OCI-LY1 (cell line): ENCODE results near the gene PDE6B.

Experiments used
- H2AFZ ChIP-seq: fragments of 200-600 bp; sonication (generic), shearing (Covaris generic); 2 replicates; pipeline ENCODE4 v1.6.0; 2014; ENCODE audit warnings: antibody characterized with exemption, mild to moderate bottlenecking, low read length
- H3F3A ChIP-seq: fragments of 200-600 bp; sonication (generic), shearing (Covaris generic); 2 replicates; pipeline ENCODE4 v1.6.0; 2014; ENCODE audit warnings: mild to moderate bottlenecking, antibody characterized with exemption, low read length, moderate library complexity; ENCODE audit not compliant: insufficient read depth
- H3K27ac ChIP-seq: fragments of 200-600 bp; sonication (generic); 2 replicates; pipeline ENCODE4 v1.5.1; 2014; ENCODE audit warnings: low read length, mixed run types, mild to moderate bottlenecking, low read depth; ENCODE audit not compliant: poor library complexity, severe bottlenecking
- H3K27me3 ChIP-seq: fragments of 200-600 bp; sonication (generic); 2 replicates; pipeline ENCODE4 v1.6.0; 2014; ENCODE audit warnings: antibody characterized with exemption, mild to moderate bottlenecking, low read length, moderate library complexity; ENCODE audit not compliant: insufficient read depth
- H3K36me3 ChIP-seq: fragments of 200-600 bp; sonication (generic); 2 replicates; pipeline ENCODE4 v1.6.1; 2014; ENCODE audit warnings: mild to moderate bottlenecking, antibody characterized with exemption, low read length, moderate library complexity, mixed read lengths; ENCODE audit not compliant: insufficient read depth
- H3K4me1 ChIP-seq: fragments of 200-600 bp; sonication (generic); 2 replicates; pipeline ENCODE4 v1.5.1; 2014; ENCODE audit warnings: mild to moderate bottlenecking, low read length, moderate library complexity; ENCODE audit not compliant: insufficient read depth, severe bottlenecking
- H3K4me2 ChIP-seq: fragments of 200-600 bp; sonication (generic), shearing (Covaris generic); 2 replicates; pipeline ENCODE4 v1.6.1; 2014; ENCODE audit warnings: low read length
- H3K4me3 ChIP-seq: fragments of 200-600 bp; sonication (generic); 2 replicates; pipeline ENCODE4 v1.5.1; 2014; ENCODE audit warnings: low read length, low read depth, mild to moderate bottlenecking, mixed read lengths; ENCODE audit not compliant: poor library complexity, severe bottlenecking
- H3K79me2 ChIP-seq: fragments of 200-600 bp; shearing (Covaris generic); 2 replicates; pipeline ENCODE4 v1.6.1; 2016; ENCODE audit warnings: mixed run types, low read length, mixed read lengths; ENCODE audit not compliant: insufficient read depth
- H3K9ac ChIP-seq: fragments of 200-600 bp; sonication (generic), shearing (Covaris generic); 2 replicates; pipeline ENCODE4 v1.6.1; 2014; ENCODE audit warnings: mild to moderate bottlenecking, low read length, mixed read lengths
- H3K9me2 ChIP-seq: fragments of 200-600 bp; sonication (generic), shearing (Covaris generic); 2 replicates; pipeline ENCODE4 v1.6.1; 2014; ENCODE audit warnings: low read depth, mild to moderate bottlenecking, low read length, mixed read lengths
- H3K9me3 ChIP-seq: fragments of 200-600 bp; shearing (Covaris generic); 2 replicates; pipeline ENCODE4 v1.6.1; 2014; ENCODE audit warnings: low read length, mixed read lengths
- H4K20me1 ChIP-seq: fragments of 200-600 bp; sonication (generic), shearing (Covaris generic); 2 replicates; pipeline ENCODE4 v1.6.0; 2016; ENCODE audit warnings: mild to moderate bottlenecking, low read length; ENCODE audit not compliant: insufficient read depth
- CTCF ChIP-seq: fragments of 200-600 bp; sonication (generic), shearing (Covaris generic); IDR thresholded peaks from 2 replicates; pipeline ENCODE4 v1.5.1; 2017; ENCODE audit warnings: mild to moderate bottlenecking, antibody characterized with exemption, low read length, moderate library complexity, mixed read lengths
- EZH2 ChIP-seq: fragments of 200-600 bp; sonication (generic), shearing (Covaris generic); IDR thresholded peaks from 2 replicates; pipeline ENCODE4 v1.8.0; 2017; ENCODE audit warnings: borderline replicate concordance, mixed run types, mild to moderate bottlenecking, antibody characterized with exemption, low read length, moderate library complexity, mixed read lengths

Gene PDE6B

GRCh38 chr4:616091-616490 is 9.3 kb upstream of the PDE6B start:
- no peak overlapping the region for H2AFZ ChIP-seq
- H3K9ac ChIP-seq, result no peak overlapping the region
- TF ChIP-seq EZH2 (no peak), CTCF (no peak)
- no peaks in the 10 kb centered on the region for H3F3A ChIP-seq
- no peak overlapping the region for H3K4me3 ChIP-seq
- H3K9me2 ChIP-seq, result no peaks in the 10 kb centered on the region
- H3K27me3 ChIP-seq, result no peaks in the 10 kb centered on the region
- H3K36me3 ChIP-seq, result no peaks in the 10 kb centered on the region
- H3K4me2 ChIP-seq, result no peak overlapping the region
- H3K4me1 ChIP-seq, result no peaks in the 10 kb centered on the region
- no peaks in the 10 kb centered on the region for H4K20me1 ChIP-seq
- no peak overlapping the region for H3K27ac ChIP-seq
- H3K79me2 ChIP-seq, result no peaks in the 10 kb centered on the region
- no peaks in the 10 kb centered on the region for H3K9me3 ChIP-seq

DNA sequence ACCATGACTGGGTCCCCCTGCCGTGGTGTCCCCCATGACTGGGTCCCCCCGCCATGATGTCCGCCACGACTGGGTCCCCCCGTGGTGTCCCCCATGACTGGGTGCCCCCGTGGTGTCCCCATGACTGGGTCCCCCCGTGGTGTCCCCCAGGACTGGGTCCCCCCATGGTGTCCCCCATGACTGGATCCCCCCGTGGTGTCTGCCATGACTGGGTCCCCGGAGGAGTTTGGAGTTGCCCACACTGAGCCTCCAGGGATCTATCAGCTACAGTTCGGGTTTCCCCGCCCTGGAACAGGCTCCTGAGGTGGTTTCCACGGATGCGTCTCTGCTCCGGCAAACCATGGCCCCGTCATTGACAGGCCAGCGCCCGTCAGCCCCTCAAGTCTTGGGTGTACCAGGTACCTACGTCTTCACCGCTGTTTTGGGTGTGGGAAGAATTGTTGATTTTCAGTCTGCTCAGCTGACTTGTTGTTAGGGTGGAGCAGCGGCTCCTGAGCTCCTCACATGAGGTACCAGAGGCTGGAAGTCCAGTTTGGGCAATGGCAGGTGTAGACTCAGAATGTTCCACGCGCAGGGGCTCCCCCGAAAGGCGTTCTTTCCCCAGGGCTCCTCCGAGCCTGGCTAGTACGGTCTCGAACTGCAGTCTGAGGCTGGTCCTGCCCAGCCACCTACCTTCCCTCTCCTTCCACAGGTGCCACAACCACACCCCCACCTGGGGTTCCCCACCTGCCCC is 8.3 kb upstream of the PDE6B start:
- H3K4me1 ChIP-seq, result no peaks in the 10 kb centered on the region
- H3K27me3 ChIP-seq, result no peaks in the 10 kb centered on the region
- H3K9ac ChIP-seq, result no peak overlapping the region
- no peak overlapping the region for H2AFZ ChIP-seq
- no peaks in the 10 kb centered on the region for H3K9me2 ChIP-seq
- H3K4me2 ChIP-seq, result no peak overlapping the region
- H3K79me2 ChIP-seq, result no peaks in the 10 kb centered on the region
- no peaks in the 10 kb centered on the region for H3K9me3 ChIP-seq
- no peaks in the 10 kb centered on the region for H4K20me1 ChIP-seq
- no peaks in the 10 kb centered on the region for H3F3A ChIP-seq
- H3K4me3 ChIP-seq, result no peak overlapping the region
- TF ChIP-seq CTCF (no peak), EZH2 (no peak)
- no peaks in the 10 kb centered on the region for H3K36me3 ChIP-seq
- no peak overlapping the region for H3K27ac ChIP-seq

- Histone ChIP-seq H3K9me3 (no peaks in the 10 kb centered on the region), H3K4me3 (no peak overlapping the region), H3K9me2 (no peaks in the 10 kb centered on the region), H3K79me2 (no peaks in the 10 kb centered on the region), H3K9ac (no peak overlapping the region), H3K27ac (no peak overlapping the region), H3K4me2 (no peak overlapping the region), H3K36me3 (no peaks in the 10 kb centered on the region), H3K4me1 (no peaks in the 10 kb centered on the region), H4K20me1 (no peaks in the 10 kb centered on the region), H3K27me3 (no peaks in the 10 kb centered on the region), H2AFZ (no peak overlapping the region), H3F3A (no peaks in the 10 kb centered on the region)
- TF ChIP-seq EZH2, result no peak
- no peak for TF ChIP-seq CTCF
Observed at GRCh38 chr4:617644-618641, 7.4 kb upstream of the PDE6B start.
